NCI-H2171 treated with DMSO at 0.1 percent for 48 hours (cell line): ENCODE results near the gene SESN2.
"Not testable (repeated sequence)": the region's sequence is repeated elsewhere in the genome, so short reads cannot be mapped to it uniquely, and the experiment has no call there.

Experiments
- DNase-seq: peaks from one replicate; lab custom pipeline; 2025; lab: John Stamatoyannopoulos, UW

Gene SESN2

GRCh38 chr1:28327431-28327830, 68.1 kb downstream of the SESN2 start:
- DNase-seq = not testable (repeated sequence)

GRCh38 chr1:28328228-28328648, 68.9 kb downstream of the SESN2 start:
- no peak for DNase-seq

- DNase-seq = peak; percentile 36
These were observed 70.3 kb downstream of the SESN2 start for GRCh38 chr1:28329395-28330153.
